DOHH2 (cell line): ENCODE results near the gene SHE.

Source experiments
- H3F3A ChIP-seq: fragments of 200-600 bp; sonication (generic), shearing (Covaris generic); 2 replicates; pipeline ENCODE4 v1.6.0; 2016; ENCODE audit warnings: antibody characterized with exemption, mild to moderate bottlenecking; ENCODE audit not compliant: control insufficient read depth, insufficient read depth
- H3K27ac ChIP-seq: fragments of 200-600 bp; sonication (generic); 2 replicates; pipeline ENCODE4 v1.5.1; 2014; ENCODE audit warnings: low read depth, mild to moderate bottlenecking, low read length, moderate library complexity
- H3K27me3 ChIP-seq: fragments of 200-600 bp; sonication (generic); 2 replicates; pipeline ENCODE4 v1.6.1; 2014; ENCODE audit warnings: mild to moderate bottlenecking, low read length, mixed read lengths; ENCODE audit not compliant: control insufficient read depth
- H3K36me3 ChIP-seq: fragments of 200-600 bp; sonication (generic); 2 replicates; pipeline ENCODE4 v1.6.1; 2014; ENCODE audit warnings: mild to moderate bottlenecking, low read length, moderate library complexity, mixed read lengths; ENCODE audit not compliant: control insufficient read depth
- H3K4me1 ChIP-seq: fragments of 200-600 bp; sonication (generic); 2 replicates; pipeline ENCODE4 v1.6.1; 2014; ENCODE audit warnings: mild to moderate bottlenecking, low read length, mixed read lengths; ENCODE audit not compliant: control insufficient read depth
- H3K4me2 ChIP-seq: fragments of 200-600 bp; sonication (generic); 2 replicates; pipeline ENCODE4 v1.6.0; 2014; ENCODE audit warnings: mild to moderate bottlenecking, low read length, moderate library complexity
- H3K4me3 ChIP-seq: fragments of 200-600 bp; sonication (generic); 2 replicates; pipeline ENCODE4 v1.5.1; 2014; ENCODE audit warnings: mild to moderate bottlenecking, low read length, mixed read lengths
- H3K79me2 ChIP-seq: fragments of 200-600 bp; sonication (generic); 2 replicates; pipeline ENCODE4 v1.6.1; 2014; ENCODE audit warnings: mild to moderate bottlenecking, low read length, mixed read lengths; ENCODE audit not compliant: control insufficient read depth
- H3K9me2 ChIP-seq: fragments of 200-600 bp; sonication (generic); replicated peaks from 2 replicates; pipeline ENCODE4 v1.6.1; 2014; ENCODE audit warnings: mild to moderate bottlenecking, low read length, mixed read lengths; ENCODE audit not compliant: control insufficient read depth
- H3K9me3 ChIP-seq: fragments of 200-600 bp; sonication (generic); 2 replicates; pipeline ENCODE4 v1.6.1; 2014; ENCODE audit warnings: antibody characterized with exemption, low read length, mixed read lengths; ENCODE audit not compliant: control insufficient read depth, insufficient read depth
- H4K20me1 ChIP-seq: fragments of 200-600 bp; sonication (generic); 2 replicates; pipeline ENCODE4 v1.6.0; 2014; ENCODE audit warnings: low read depth, mild to moderate bottlenecking, antibody characterized with exemption, low read length, moderate library complexity; ENCODE audit not compliant: control insufficient read depth, insufficient read depth
- CTCF ChIP-seq: fragments of 200-600 bp; sonication (generic); IDR thresholded peaks from one replicate; pipeline ENCODE4 v1.5.1; 2014; ENCODE audit warnings: antibody characterized with exemption, mild to moderate bottlenecking, low read depth, low read length; ENCODE audit not compliant: poor library complexity, severe bottlenecking
- EZH2phosphoT487 ChIP-seq: fragments of 200-600 bp; sonication (generic); IDR thresholded peaks from 2 replicates; pipeline ENCODE4 v1.6.1; 2017; ENCODE audit warnings: borderline replicate concordance, mild to moderate bottlenecking, antibody characterized with exemption, low read length, moderate library complexity, mixed read lengths

Gene SHE

GRCh38 chr1:154493276-154493675 lies 8.9 kb downstream of the SHE start:
- Histone ChIP-seq H3K9me3 (no peaks in the 10 kb centered on the region), H3F3A (peaks cover 20% of the 10 kb centered on the region), H3K27ac (peak overlapping the region; percentile 56), H3K4me1 (peaks cover 78% of the 10 kb centered on the region), H3K79me2 (no peaks in the 10 kb centered on the region), H3K36me3 (no peaks in the 10 kb centered on the region), H3K4me2 (peak overlapping the region; percentile 67), H3K4me3 (peak overlapping the region; percentile 51), H4K20me1 (no peaks in the 10 kb centered on the region), H3K27me3 (no peaks in the 10 kb centered on the region), H3K9me2 (no peaks in the 10 kb centered on the region)
- TF ChIP-seq CTCF: no peak
- no peak for TF ChIP-seq EZH2phosphoT487

GRCh38 chr1:154492115-154492514 lies 10.1 kb downstream of the SHE start:
- Histone ChIP-seq H3K9me3 (no peaks in the 10 kb centered on the region), H3K27ac (peak overlapping the region; percentile 56), H3K9me2 (no peaks in the 10 kb centered on the region), H4K20me1 (no peaks in the 10 kb centered on the region), H3K4me2 (peak overlapping the region; percentile 67), H3K4me3 (peak overlapping the region; percentile 51), H3K36me3 (no peaks in the 10 kb centered on the region), H3K27me3 (no peaks in the 10 kb centered on the region), H3K4me1 (peaks cover 70% of the 10 kb centered on the region), H3F3A (peaks cover 16% of the 10 kb centered on the region), H3K79me2 (no peaks in the 10 kb centered on the region)
- TF ChIP-seq CTCF: no peak
- TF ChIP-seq EZH2phosphoT487: no peak

DNA sequence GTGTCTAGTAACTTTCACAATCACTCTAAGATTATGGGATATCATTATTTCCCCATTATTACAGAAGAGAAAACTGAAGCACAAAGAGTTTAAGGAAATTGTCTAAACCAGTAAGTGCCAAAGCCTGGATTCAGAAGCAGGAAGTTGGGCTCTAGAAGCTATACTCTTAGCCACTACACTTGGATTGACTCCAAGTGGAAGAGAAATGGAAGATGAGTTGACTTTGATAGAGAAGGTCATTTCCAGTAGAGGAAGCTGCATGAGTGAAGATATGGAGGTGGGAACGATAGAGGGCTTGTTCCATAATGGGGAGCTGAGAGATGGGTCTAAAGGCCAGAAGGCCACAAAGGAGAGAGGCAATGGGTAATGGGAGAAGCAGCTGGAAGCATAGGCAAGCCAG lies 11.9 kb downstream of the SHE start:
- no peaks in the 10 kb centered on the region for H3K36me3 ChIP-seq
- no peak overlapping the region for H3K4me3 ChIP-seq
- H3K27ac ChIP-seq: no peak overlapping the region
- H3F3A ChIP-seq: peaks cover 2% of the 10 kb centered on the region; the same call in 1 of the 2 replicates
- H3K79me2 ChIP-seq: no peaks in the 10 kb centered on the region
- H3K9me2 ChIP-seq: no peaks in the 10 kb centered on the region
- no peaks in the 10 kb centered on the region for H3K27me3 ChIP-seq
- H3K4me1 ChIP-seq: peaks cover 52% of the 10 kb centered on the region
- no peak for TF ChIP-seq EZH2phosphoT487
- no peak for TF ChIP-seq CTCF
- H3K9me3 ChIP-seq: no peaks in the 10 kb centered on the region
- H3K4me2 ChIP-seq: peak overlapping the region; percentile 10; the same call in 1 of the 2 replicates
- H4K20me1 ChIP-seq: no peaks in the 10 kb centered on the region
